ENCODE data around the gene TBC1D17. TPM values are rescaled to one million over a fixed set of nuclear protein-coding genes. Genes with fewer than 3 reads are reported as not detected.

TBC1D17 gene
- total and polyA plus RNA-seq, 7 experiments from 2014 or later: 11.6 to 106 (median 50.7) TPM

GRCh38 chr19:49929121-49929610 lies 51.7 kb downstream of the TBC1D17 start, which contains the start of the genes ATF5 and NUP62:
ATF5 (plus strand) TSS chr19:49929205; CDS start chr19:49930851, 1,646 bp downstream.
NUP62 (minus strand) TSS chr19:49929504; CDS start chr19:49909807, 19,697 bp downstream.
- H3K4me1 ChIP-seq (ENCODE audit: control insufficient read depth in 2 of 2, insufficient read depth in 2 of 2, low read length in 2 of 2): peaks cover 34 to 35% of the 10 kb centered on the region in 2 donors
- H3K36me3 Mint-ChIP-seq: peaks cover 0 to 57% (median 11%) of the 10 kb centered on the region in 5 donors
- intact Hi-C loops (cut with micrococcal nuclease): loop anchor here (1.0 to 5.0 kb wide), 12 partner anchors 32 to 875 kb away; partner anchors contain the start of genes AKT1S1 (in 2 of the 2), TBC1D17 (in 2 of the 2), VRK3 (in 2 of the 2) and FUZ (in 1 of the 2)
- ATAC-seq (peak; percentile 63), DNase-seq (peak; percentile 88 to 98 (median 94))
- no peaks in the 10 kb centered on the region for H3K27me3 ChIP-seq (ENCODE audit: control insufficient read depth in 2 of 2, insufficient read depth in 2 of 2, low read length in 2 of 2)
- peak within 1 kb of the TSS; percentile 99 for H3K27ac ChIP-seq (ENCODE audit: low read depth, low read length)
- peak within 1 kb of the TSS; percentile 95 to 100 (median 97) for H3K4me3 Mint-ChIP-seq
- H3K9me3 Mint-ChIP-seq: peaks cover 0 to 16% (median 3%) of the 10 kb centered on the region in 11 donors
- H3K27me3 Mint-ChIP-seq: peaks cover 0 to 3% (median 0%) of the 10 kb centered on the region in 5 donors
- ChIA-PET POLR2A (interaction anchor here (0.6 to 3.7 kb wide), 19 partner anchors 8 to 876 kb away, joined by 3 to 30 read pairs (median 3); partner anchors contain the start of genes AKT1S1, IL4I1, RRAS and TBC1D17), CTCF (interaction anchor here (0.9 to 2.1 kb wide), 3 partner anchors 13 to 55 kb away, joined by 3 to 6 read pairs (median 3); no protein-coding TSS in a partner anchor)
- H3K4me1 Mint-ChIP-seq: peaks cover 46 to 79% (median 72%) of the 10 kb centered on the region in 7 donors
- H3K27ac Mint-ChIP-seq: peak within 1 kb of the TSS; percentile 96 to 99 (median 97)
- peaks cover 0 to 23% (median 4%) of the 10 kb centered on the region in 3 experiments for H3K36me3 ChIP-seq (ENCODE audit: control insufficient read depth in 2 of 3, insufficient read depth in 3 of 3, low read length in 3 of 3)
- no peaks in the 10 kb centered on the region for H3K9me3 ChIP-seq (ENCODE audit: control insufficient read depth in 2 of 3, low read length in 3 of 3)
- peak within 1 kb of the TSS; percentile 100 for H3K4me3 ChIP-seq (ENCODE audit: low read length)

GRCh38 chr19:49929611-49930482 lies 52.3 kb downstream of the TBC1D17 start:
- CTCF ChIA-PET: interaction anchor here (0.6 to 2.1 kb wide), 3 partner anchors 9 to 54 kb away, joined by 3 to 6 read pairs (median 3); no protein-coding TSS in a partner anchor
- POLR2A ChIA-PET: interaction anchor here (0.6 to 3.7 kb wide), 18 partner anchors 8 to 875 kb away, joined by 3 to 30 read pairs (median 3); partner anchors contain the start of genes AKT1S1, IL4I1, PTOV1 and TBC1D17
- intact Hi-C loops (cut with micrococcal nuclease): loop anchor here (1.0 to 5.0 kb wide), 12 partner anchors 33 to 874 kb away; partner anchors contain the start of genes AKT1S1 (in 2 of the 2), TBC1D17 (in 2 of the 2), VRK3 (in 2 of the 2) and FUZ (in 1 of the 2)
- peaks cover 34 to 35% of the 10 kb centered on the region in 2 donors for H3K4me1 ChIP-seq (ENCODE audit: control insufficient read depth in 2 of 2, insufficient read depth in 2 of 2, low read length in 2 of 2)
- peak overlapping the region; percentile 100 for H3K4me3 ChIP-seq (ENCODE audit: low read length)
- ATAC-seq (peak; percentile 92), DNase-seq (peak in 8 of 9 donors; percentile 88 to 97 (median 96))
- peaks cover 0 to 16% (median 3%) of the 10 kb centered on the region in 11 donors for H3K9me3 Mint-ChIP-seq
- H3K36me3 Mint-ChIP-seq: peaks cover 0 to 57% (median 11%) of the 10 kb centered on the region in 5 donors
- H3K27ac Mint-ChIP-seq: peak overlapping the region; percentile 96 to 99 (median 97)
- peaks cover 0 to 18% (median 4%) of the 10 kb centered on the region in 3 experiments for H3K36me3 ChIP-seq (ENCODE audit: control insufficient read depth in 2 of 3, insufficient read depth in 3 of 3, low read length in 3 of 3)
- no peaks in the 10 kb centered on the region for H3K27me3 ChIP-seq (ENCODE audit: control insufficient read depth in 2 of 2, insufficient read depth in 2 of 2, low read length in 2 of 2)
- H3K4me1 Mint-ChIP-seq: peaks cover 46 to 76% (median 68%) of the 10 kb centered on the region in 7 donors
- peak overlapping the region; percentile 95 to 100 (median 97) for H3K4me3 Mint-ChIP-seq
- H3K27me3 Mint-ChIP-seq: peaks cover 0 to 3% (median 0%) of the 10 kb centered on the region in 5 donors
- H3K9me3 ChIP-seq (ENCODE audit: control insufficient read depth in 2 of 3, low read length in 3 of 3): no peaks in the 10 kb centered on the region
- peak overlapping the region; percentile 99 for H3K27ac ChIP-seq (ENCODE audit: low read depth, low read length)

- no peak for ATAC-seq
- intact Hi-C loops (cut with micrococcal nuclease): no loop called here
These were observed 53.0 kb downstream of the TBC1D17 start for GRCh38 chr19:49930483-49931011.

GRCh38 chr19:49931293-49932040 lies 54.0 kb downstream of the TBC1D17 start:
- Histone ChIP-seq H3K27me3 (ENCODE audit: control insufficient read depth in 2 of 2, insufficient read depth in 2 of 2, low read length in 2 of 2) (no peaks in the 10 kb centered on the region), H3K27ac (ENCODE audit: low read depth, low read length) (no peak overlapping the region), H3K9me3 (ENCODE audit: control insufficient read depth in 2 of 3, low read length in 3 of 3) (no peaks in the 10 kb centered on the region), H3K36me3 (ENCODE audit: control insufficient read depth in 2 of 3, insufficient read depth in 3 of 3, low read length in 3 of 3) (peaks cover 0 to 17% (median 0%) of the 10 kb centered on the region in 3 experiments), H3K4me1 (ENCODE audit: control insufficient read depth in 2 of 2, insufficient read depth in 2 of 2, low read length in 2 of 2) (peaks cover 34 to 35% of the 10 kb centered on the region in 2 donors), H3K4me3 (ENCODE audit: low read length) (no peak overlapping the region)
- H3K27me3 Mint-ChIP-seq: peaks cover 0 to 9% (median 0%) of the 10 kb centered on the region in 5 donors
- ATAC-seq (no peak), DNase-seq (no peak)
- H3K9me3 Mint-ChIP-seq: peaks cover 0 to 16% (median 3%) of the 10 kb centered on the region in 11 donors
- H3K4me3 Mint-ChIP-seq: peak overlapping the region; percentile 10 to 97 (median 68)
- POLR2A ChIA-PET: interaction anchor here (0.7 to 3.7 kb wide), 3 partner anchors 55 to 241 kb away, joined by 3 to 30 read pairs (median 8); partner anchors contain the start of genes AKT1S1, CPT1C and TBC1D17
- peak overlapping the region in 8 of 9 donors; percentile 32 to 97 (median 78) for H3K27ac Mint-ChIP-seq
- H3K36me3 Mint-ChIP-seq: peaks cover 0 to 50% (median 7%) of the 10 kb centered on the region in 5 donors
- intact Hi-C loops (cut with micrococcal nuclease): no loop called here
- CTCF ChIA-PET: interaction anchor here (2.1 kb wide), 1 partner anchor 11 kb away, joined by 6 read pairs; no protein-coding TSS in a partner anchor
- peaks cover 40 to 68% (median 64%) of the 10 kb centered on the region in 7 donors for H3K4me1 Mint-ChIP-seq

More at GRCh38 chr19:49930483-49931011, 53.0 kb downstream of the TBC1D17 start:
- Mint-ChIP-seq H3K4me1 (peaks cover 41 to 71% (median 65%) of the 10 kb centered on the region in 7 donors), H3K36me3 (peaks cover 0 to 54% (median 7%) of the 10 kb centered on the region in 5 donors), H3K4me3 (peak overlapping the region in 8 of 10 donors; percentile 47 to 97 (median 96)), H3K27me3 (peaks cover 0 to 3% (median 0%) of the 10 kb centered on the region in 5 donors), H3K27ac (peak overlapping the region; percentile 36 to 98 (median 96)), H3K9me3 (peaks cover 0 to 16% (median 3%) of the 10 kb centered on the region in 11 donors)
- Histone ChIP-seq H3K4me3 (ENCODE audit: low read length) (peak overlapping the region; percentile 100), H3K36me3 (ENCODE audit: control insufficient read depth in 2 of 3, insufficient read depth in 3 of 3, low read length in 3 of 3) (peaks cover 0 to 18% (median under 1%) of the 10 kb centered on the region in 3 experiments), H3K27ac (ENCODE audit: low read depth, low read length) (peak overlapping the region; percentile 99), H3K27me3 (ENCODE audit: control insufficient read depth in 2 of 2, insufficient read depth in 2 of 2, low read length in 2 of 2) (no peaks in the 10 kb centered on the region), H3K4me1 (ENCODE audit: control insufficient read depth in 2 of 2, insufficient read depth in 2 of 2, low read length in 2 of 2) (peaks cover 34 to 35% of the 10 kb centered on the region in 2 donors), H3K9me3 (ENCODE audit: control insufficient read depth in 2 of 3, low read length in 3 of 3) (no peaks in the 10 kb centered on the region)
- POLR2A ChIA-PET: interaction anchor here (0.7 to 3.7 kb wide), 10 partner anchors 11 to 428 kb away, joined by 3 to 30 read pairs (median 4); partner anchors contain the start of genes AKT1S1, CPT1C, IL4I1 and PTOV1
- DNase-seq: peak in 1 of 9 donors; percentile 41
- CTCF ChIA-PET: interaction anchor here (2.1 kb wide), 1 partner anchor 12 kb away, joined by 6 read pairs; no protein-coding TSS in a partner anchor

GRCh38 chr19:49932041-49932451 lies 54.5 kb downstream of the TBC1D17 start:
- peak overlapping the region; percentile 11 to 97 (median 66) for H3K4me3 Mint-ChIP-seq
- peaks cover 40 to 67% (median 61%) of the 10 kb centered on the region in 7 donors for H3K4me1 Mint-ChIP-seq
- POLR2A ChIA-PET: no interaction called here

More at GRCh38 chr19:49932041-49932451, 54.5 kb downstream of the TBC1D17 start:
- Histone ChIP-seq H3K27ac (ENCODE audit: low read depth, low read length) (no peak overlapping the region), H3K9me3 (ENCODE audit: control insufficient read depth in 2 of 3, low read length in 3 of 3) (no peaks in the 10 kb centered on the region), H3K4me1 (ENCODE audit: control insufficient read depth in 2 of 2, insufficient read depth in 2 of 2, low read length in 2 of 2) (peaks cover 32 to 35% of the 10 kb centered on the region in 2 donors), H3K36me3 (ENCODE audit: control insufficient read depth in 2 of 3, insufficient read depth in 3 of 3, low read length in 3 of 3) (peaks cover 0 to 11% (median 0%) of the 10 kb centered on the region in 3 experiments), H3K27me3 (ENCODE audit: control insufficient read depth in 2 of 2, insufficient read depth in 2 of 2, low read length in 2 of 2) (no peaks in the 10 kb centered on the region), H3K4me3 (ENCODE audit: low read length) (no peak overlapping the region)
- DNase-seq (no peak), ATAC-seq (no peak)
- H3K9me3 Mint-ChIP-seq: peaks cover 0 to 16% (median 3%) of the 10 kb centered on the region in 11 donors
- intact Hi-C loops (cut with micrococcal nuclease): no loop called here
- CTCF ChIA-PET: no interaction called here
- H3K27ac Mint-ChIP-seq: peak overlapping the region in 8 of 9 donors; percentile 12 to 96 (median 65)
- H3K27me3 Mint-ChIP-seq: peaks cover 0 to 11% (median 0%) of the 10 kb centered on the region in 5 donors
- peaks cover 0 to 48% (median 7%) of the 10 kb centered on the region in 5 donors for H3K36me3 Mint-ChIP-seq
